Activated CD8-positive, alpha-beta memory T cell treated with anti-CD3 and anti-CD28 coated beads for 4 hours (primary cell): ENCODE measurements around the gene KRTAP5-3.
"Not testable (repeated sequence)": the region's sequence is repeated elsewhere in the genome, so short reads cannot be mapped to it uniquely, and the experiment has no call there.

ENCODE experiments used
- DNase-seq, 2 donors: peaks; one replicate each; pipeline ENCODE4 v3.0.0-alpha.2; 2020; ENCODE audit warnings: low read depth in 2 of 2

The KRTAP5-3 gene, protein sequence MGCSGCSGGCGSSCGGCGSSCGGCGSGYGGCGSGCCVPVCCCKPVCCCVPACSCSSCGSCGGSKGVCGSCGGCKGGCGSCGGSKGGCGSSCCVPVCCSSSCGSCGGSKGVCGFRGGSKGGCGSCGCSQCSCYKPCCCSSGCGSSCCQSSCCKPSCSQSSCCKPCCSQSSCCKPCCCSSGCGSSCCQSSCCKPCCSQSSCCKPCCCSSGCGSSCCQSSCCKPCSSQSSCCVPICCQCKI

DNA sequence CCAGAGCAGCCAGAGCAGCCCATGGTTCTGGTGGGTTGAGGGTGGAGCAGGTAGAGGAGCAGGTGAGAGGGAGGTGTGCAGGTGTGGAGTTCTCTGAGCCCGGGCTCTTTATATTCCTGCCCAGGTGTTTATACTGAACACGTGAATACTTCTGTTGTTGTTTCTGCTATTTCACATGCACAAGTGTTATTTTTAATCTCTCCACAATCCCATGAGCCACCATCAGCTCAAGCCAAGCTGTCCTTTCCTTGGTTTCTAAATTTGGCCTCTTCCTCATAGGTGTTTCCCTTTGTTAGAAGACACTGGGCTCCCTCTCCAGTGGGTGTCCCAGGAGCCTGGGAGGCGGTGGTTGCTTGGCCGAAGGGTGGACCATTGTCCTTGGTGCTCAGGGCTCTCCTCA is at the start of gene KRTAP5-3:
TSS of gene KRTAP5-3 (minus strand) at position 101 of the 400 bp plus-strand sequence. CDS start at position 23, 78 bp downstream.
- DNase-seq: no peak

DNA sequence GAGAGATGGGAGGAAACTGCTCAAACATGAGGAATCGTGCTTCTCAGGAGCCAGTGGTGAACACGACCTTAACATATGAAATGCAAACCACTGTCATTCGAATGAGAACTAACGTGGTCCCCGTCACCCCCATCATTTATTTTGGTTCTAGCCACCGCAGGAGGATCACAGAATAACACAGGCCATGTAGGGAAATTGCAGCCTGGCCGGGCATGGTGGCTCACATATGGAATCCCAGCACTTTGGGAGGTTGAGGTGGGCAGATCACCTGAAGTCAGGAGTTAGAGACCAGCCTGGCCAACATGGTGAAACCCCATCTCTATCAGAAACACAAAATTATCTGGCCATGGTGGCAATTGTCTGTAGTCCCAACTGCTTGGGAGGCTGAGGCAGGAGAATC is 48.4 kb upstream of the KRTAP5-3 start:
- DNase-seq: no peak

DNA sequence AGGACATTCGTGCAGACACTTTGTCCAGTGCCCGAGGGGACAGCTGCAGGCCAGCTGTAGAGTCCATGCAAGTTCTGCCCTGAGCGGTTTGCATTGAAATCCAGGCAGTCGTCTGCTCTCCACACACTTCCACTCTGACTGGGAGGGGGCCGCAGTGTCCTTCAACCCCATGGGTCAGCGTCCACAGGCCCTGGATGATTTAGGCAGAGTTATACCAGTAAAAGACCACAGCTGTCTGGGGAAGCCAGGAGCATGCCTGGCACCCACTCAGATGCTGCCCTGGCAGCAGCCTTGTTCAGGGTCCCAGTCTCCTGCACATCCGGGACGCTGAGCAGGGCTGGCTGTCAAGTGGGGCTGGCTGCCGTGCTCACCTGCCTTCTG is 47.8 kb upstream of the KRTAP5-3 start:
- DNase-seq: no peak

DNA sequence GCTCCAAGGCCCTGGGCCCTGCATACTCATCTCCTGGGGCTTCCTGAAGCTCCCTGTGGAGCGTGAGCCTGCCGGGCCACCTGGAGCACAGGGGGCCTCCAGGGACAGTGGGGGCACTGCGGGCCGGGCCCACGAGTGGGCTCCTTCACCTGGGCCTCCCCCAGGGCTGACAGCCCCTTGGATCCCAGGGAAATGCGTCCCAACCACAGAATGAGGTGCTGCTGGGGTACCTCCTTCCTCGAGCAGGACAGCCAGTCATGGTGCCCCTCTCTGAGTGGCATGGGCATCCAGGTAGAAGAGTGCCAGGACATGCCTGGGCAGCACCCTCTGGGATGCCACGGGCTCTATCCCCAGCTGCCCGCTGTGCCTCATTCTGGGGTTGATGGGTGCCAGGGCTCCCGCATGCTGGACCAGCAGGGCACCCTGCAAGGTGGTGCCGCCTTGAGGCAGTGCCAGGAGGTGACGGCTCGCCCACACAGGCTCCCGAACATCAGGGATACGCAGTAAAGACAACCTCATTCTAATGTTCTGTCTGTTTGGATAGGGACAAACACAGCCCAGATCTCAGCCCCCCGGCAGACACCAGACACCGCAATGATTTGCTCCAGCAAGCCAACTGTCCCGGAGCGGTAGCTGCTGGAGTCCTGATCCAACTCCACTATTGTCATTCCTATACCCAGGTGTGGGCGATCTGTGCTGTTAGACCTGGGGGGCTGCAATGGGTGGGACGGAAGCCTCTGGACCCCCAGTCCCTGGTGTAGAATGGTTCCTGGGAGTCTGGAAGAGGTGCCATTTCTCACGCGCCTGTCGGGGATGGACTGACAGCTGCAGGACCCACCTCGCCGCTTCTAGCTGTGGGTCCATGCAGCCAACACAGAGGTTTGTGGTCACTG is 47.2 kb upstream of the KRTAP5-3 start:
- no peak for DNase-seq

DNA sequence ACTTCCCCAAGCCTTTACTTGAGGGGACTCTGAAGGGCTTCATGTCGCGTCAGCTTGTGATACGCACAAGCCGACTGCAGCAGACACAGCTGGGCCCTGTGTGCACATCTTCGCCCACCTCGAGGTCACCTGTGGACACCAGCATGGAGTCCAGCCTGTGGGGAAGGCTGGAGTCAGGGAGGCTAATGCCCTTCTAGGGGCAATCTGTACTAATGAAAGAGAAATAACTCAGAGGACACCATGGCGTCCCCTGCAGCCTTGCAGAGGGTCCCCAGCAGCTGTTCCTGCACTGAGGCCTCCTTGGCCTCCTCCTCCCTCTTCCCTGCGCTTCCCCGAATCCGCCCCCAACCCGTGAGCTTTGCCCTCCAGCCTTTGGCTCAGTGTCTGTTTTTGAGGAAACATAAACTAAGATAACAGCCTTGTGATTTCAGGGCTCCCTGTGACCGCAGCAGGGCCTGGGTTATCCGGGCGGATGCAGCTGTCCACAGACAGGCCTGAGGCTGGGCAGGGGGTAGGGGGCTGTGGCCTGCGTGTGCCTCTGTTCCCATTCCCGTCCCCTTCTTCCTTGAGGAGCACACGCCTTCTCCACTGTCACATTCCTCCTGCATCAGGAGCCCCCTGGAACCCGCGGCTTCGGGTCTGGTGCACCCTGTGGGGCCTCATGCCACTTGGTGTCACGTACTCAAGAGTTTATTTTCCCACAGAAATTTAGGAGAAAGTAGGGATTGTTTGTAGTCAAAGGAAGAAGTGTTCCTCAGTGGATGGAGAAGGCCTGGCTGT is 46.3 kb upstream of the KRTAP5-3 start:
- DNase-seq: no peak

DNA sequence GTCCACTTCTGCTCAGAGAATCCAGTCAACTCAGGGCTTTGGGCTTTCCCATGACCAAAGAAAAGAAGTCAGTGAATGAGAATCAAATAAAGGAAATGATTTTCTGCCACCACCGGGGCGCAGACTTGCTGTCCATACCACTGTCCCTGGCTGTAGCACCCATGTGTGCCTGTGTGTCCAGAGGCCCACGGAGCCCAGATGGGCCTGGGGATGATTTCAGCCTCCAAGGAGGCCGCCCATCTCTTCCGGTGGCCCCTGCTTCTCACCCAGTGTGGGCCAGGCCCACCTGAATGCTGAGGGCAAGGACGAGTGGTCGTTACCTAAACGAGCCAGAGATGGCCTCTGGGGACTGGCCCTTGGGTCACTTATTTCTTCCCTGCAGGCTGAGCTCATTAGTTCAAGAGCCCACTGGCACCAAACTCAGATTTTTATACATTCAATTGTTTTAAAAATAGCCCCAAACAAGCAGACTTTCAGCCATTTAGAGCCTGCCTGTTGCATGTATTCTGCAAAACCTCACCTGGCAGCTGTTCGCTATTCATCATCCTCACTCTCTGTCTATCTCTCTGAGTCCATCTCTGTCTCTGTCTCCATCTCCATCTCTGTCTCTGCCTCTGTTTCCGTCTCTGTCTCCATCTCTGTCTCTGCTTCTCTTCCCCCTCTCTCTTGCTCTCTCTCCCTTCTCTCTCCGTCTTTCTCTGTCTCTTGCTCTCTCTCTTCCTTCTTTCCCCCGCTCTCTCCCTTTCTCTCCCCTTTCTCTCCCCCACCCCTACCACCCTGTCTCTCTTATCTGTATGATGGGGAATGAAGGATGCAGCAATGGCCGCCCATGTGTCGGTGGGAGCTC is 45.5 kb upstream of the KRTAP5-3 start:
- DNase-seq: no peak

DNA sequence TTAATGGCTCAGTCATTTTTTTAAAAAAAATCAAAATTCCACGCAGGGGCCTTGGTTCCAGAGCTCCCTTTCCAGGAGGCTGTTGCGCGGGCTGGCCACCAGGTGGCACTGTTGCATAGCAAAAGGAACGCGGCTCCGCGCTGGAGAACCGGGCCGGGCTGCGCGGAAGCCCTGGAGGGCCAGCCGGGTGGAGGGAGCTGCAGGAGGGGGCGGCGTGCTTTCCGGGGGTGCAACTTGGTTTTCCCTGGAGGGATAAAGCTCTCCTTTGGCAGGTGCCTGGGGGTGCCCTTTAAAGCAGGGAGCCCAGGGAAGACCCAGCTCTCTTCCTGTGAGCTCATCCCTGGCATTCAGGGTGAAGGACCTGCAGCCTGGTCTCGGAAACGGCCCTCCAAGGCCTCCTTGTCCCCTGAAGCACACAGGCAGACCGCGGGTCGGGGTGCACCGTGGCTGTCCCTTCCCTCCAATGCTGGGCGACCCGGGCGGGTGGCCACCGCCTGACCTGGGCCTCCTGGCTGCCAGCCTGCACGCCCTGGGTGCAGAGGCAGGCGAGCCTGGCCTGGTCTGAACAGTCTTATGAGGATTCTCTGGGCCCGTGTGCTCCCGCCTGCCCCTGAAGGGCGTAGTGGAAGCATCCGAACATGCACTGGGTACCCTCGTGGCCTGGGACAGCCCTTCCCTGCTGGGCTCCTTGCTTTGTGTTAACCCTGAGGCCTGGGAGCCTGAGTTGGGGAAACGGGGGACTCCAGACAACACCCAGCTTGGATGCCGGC is 44.7 kb upstream of the KRTAP5-3 start:
- peak; percentile 53 to 55 for DNase-seq

DNA sequence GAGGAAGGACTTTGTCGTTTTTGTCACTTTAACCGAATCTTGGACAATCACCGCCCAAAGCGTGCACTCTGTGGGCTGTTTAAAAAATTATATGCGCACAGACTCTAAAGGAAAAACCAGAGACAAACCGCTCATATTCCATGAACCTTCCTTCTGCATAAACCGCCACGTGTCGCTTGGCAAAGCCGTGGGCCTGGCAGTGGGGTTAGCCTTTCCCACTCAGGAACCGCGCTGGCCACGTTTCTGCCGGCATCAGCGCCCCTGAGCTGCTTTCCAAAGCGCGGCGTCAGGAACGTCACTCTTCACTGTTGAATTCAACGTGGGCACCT is 44.1 kb upstream of the KRTAP5-3 start:
- DNase-seq: no peak

DNA sequence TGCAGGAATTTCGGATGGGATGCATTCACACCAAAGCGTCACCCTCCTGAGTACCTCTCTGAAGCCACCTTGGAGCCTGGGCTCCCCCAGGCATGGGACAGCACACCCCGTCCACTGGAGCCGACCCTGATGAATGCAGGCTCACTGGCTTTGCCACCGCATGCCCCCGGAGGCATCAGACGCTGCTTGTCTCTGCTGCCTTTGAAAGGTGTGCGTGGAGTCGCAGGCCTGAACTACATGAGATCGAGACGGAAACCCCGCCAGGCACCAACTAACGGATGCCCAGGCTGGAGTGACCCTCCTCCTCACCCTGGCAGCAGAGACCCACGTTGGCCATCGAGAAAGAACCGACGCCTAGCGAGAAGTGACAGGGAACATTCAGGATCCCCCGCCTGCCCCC is 43.8 kb upstream of the KRTAP5-3 start:
- DNase-seq: no peak

DNA sequence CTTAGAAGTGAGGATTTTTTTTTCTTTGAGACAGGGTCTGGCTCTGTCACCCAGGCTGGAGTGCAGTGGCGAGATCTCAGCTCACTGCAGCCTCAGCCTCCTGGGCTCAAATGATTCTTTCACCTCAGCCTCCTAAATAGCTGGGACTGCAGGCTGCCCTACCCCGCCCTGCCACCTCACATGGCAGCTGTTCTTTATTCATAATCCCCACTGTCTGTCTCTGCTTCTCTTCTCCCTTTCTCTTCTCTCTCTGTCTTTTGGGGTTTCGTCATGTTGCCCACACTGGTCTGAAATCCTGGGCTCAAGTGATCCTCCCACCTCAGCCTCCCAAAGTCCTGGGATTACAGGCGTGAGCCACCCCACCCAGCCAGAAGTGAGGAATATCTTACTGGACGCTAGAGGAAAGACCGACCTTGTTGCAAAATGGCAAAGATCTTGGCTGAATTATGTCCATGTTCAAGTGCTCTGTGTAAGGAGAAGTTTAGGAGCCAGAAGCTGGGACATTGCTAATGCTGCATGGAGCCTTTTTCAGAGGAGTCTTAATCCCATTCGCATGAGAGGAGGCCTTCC is 43.2 kb upstream of the KRTAP5-3 start:
- no peak for DNase-seq

DNA sequence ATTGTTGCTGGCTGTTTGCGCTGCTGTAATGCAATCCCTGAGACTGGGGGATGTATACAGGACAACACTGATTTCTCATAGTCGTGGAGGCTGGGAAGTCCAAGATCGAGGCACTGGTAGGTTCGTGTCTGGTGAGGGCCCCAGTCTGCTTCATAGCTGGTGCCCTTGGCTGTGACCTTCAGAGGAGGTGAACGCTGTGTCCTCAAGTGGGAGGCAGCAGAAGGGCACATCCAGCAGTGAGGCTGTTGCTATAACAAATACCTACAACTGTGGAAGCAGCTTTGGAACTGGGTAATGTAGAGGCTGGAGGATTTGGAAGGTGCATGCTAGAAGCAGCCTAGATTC is 42.6 kb upstream of the KRTAP5-3 start:
- DNase-seq: no peak

DNA sequence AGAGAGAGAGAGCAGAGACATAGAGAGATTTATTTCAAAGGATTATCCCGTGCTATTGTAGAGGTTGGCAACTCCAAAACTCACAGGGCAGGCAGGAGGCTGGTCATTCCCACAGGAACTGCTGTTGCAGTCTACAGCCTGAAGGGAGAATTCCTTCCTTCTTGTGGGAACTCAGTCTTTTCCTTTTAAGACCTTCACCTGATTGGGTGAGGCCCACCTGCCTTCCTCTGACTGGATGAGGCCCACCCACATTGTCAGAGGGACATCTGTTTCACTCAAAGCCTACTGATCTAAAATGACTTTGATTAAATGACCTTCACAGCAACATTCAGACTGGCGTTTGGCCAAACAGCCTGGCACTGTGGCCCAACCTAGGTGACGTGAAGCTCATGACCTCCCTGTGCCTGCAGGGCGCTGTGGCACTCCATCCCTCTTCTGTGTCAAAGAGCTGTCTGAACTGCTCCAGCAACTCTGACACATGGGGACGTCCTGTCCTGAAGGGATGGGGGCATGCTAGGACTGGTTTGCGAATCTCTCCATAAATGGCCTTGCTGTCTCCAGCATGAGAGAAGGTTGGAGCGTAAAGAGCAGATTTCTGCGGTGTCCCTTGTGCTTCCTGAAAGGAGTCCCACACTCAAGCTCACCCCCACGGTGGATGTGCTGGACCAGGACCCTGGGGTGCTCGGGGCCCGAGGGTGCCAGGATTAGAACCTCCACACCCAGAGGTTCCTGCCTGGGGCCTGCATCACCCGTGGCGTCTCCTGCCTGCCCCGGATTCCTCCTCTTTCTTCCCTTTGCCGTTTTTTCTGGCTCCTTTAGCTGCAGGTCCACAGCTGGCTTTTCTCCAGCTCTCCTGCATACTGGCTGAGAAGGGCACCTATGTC is 42.0 kb upstream of the KRTAP5-3 start:
- DNase-seq: no peak

DNA sequence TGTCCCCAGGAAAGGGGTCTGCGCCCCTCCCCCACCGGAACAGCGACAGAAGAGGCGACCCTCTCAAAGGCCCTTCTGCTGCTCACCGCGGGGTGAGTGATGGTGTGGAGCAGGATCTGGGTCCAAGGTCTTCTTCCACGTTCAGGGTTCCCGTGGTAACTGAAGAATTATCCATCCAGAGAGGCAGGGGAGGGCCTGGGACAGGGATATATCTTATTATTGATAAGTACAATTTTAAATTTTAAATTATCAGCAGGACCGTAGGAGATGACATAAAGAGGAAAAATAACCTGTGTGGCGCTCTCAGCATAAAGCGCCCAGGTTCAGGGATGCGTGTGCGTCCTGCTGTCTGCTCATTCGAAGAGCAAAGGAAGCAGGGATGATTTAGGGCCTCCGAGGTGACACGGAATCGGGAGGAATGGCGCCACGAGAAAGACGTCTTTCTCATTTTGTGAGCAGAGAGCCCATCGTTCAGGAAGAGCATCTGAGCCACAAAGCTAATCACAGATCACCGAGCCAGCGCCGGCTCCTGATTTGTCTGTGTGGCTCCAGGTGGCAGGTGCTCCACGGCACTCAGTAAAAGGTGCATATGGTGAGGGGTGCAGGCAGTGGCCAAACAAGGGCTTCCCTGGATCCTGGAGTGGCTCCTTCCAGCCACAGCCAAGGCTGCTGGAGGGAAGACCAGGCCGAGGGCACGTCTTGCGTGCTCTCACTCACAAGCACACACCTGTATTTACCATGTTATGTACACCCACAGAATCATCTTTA is 40.6 kb upstream of the KRTAP5-3 start:
- DNase-seq: no peak

DNA sequence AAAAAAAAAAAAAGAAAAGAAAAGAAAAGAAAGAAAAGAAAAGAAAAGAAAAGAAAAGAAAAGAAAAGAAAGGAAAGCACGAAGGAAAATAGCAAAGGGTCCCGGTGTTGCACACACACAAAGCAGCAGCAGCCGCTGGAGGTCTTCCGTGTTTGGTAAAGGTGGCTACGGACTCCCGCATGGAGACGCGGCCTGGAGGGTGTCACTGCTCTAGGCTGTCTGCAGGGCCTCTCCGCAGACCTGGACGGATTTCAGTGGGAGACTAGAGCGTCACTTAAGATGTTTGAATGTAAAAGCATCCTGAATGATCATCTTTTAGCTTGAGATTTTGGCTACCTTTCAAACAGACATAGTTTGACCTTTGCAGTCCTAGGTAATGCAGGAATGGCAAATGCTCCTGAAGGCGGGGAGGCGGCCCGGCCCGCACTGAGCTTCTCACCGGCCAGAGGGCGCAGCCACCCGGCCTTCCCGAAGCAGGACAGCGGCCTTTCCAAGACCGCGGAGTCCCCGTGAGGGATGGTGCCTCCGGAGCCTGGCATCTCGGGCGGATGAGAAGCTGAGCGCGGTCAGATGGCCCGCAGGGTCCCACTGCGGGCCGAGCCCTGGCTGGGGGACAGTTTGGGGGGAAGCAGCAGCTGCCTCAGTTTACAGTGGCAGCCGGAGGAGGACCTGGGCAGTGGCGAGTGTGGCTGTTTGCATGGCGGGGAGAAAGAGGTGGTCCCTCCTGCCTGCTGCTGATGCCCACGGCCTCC is 39.8 kb upstream of the KRTAP5-3 start:
- no peak for DNase-seq

DNA sequence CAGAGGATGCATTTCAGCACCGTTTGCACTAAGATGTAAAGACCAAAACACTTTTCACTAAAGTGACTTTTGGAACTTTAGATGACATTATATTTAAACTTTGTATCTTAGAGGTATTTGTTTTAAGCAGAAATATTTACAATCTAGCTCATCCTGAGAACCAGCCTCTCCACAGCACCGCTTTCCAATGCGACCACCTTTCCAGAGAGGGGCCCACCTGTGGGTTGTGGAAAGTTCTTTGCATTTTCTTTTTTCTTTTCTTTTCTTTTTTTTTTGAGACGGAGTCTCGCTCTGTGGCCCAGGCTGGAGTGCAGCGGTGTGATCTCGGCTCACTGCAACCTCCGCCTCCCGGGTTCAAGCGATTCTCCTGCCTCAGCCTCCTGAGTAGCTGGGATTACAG is 38.3 kb upstream of the KRTAP5-3 start:
- DNase-seq: not testable (repeated sequence)

DNA sequence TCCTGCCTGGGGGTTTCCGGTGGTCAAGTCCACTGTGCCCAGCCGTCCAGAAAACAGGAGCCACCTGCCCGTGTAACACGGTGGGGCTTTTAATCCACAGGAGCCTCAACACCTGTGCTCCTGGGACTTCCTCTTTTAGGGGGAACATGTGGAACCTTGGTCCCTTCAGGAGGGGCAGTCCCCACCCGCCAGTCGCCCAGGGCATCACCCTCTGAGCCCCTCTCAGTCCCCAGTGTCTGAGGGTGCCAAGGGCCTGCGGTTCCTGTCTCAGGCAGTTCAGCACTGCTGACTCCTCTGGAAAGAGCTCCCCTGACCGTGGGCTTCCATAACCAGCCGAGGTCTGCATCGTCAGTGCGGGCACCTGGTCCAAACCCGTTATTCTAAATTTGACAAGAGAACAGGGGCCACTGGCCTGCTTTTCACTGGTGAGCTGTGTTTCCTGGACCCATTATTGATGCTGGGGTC is 37.1 kb upstream of the KRTAP5-3 start:
- DNase-seq: no peak

DNA sequence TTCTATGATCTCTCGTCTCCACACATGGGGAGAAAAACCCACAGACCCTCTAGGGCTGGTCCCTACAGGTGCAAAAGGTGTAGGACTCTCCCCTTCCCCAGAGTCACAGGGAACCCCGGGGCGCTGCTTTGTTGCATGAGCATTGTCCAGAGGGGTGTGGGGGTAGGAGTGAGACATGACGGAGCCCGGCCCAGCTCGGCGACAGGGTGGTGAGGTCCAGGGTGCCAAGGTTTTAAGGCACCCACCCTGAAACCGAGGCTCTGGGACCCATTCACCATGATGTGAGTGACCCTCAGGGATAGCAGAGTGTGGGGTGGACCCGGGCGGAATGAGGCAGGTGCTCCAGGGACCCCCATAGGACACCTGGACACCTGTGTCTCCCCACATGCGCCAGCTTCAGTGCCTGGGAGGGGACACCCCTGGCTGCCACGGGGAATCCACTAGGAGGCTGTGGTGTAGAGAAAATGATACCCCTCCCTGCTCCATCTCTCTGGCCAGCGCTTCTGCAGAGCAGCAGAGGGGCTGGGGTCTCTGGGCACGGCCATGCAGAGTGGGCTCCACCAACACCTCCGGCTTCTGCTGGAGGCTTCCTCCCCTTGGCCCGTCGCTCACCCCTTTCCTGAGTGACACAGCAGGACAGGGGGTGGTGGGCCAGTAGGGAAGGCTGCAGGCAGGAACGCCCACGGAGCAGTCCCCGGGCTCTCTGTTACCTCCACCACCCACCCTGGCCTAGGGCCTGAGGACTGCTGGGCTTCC is 36.5 kb upstream of the KRTAP5-3 start:
- no peak for DNase-seq
